ENCODE results near the gene SYNPO2.

The SYNPO2 gene

GRCh38 chr4:118888666-118889311, at the start of gene SYNPO2:
Gene SYNPO2, plus strand, starts transcription at chr4:118888854. Its CDS starts 183 bp downstream, at chr4:118889037.
- H3K4me3 ChIP-seq (ENCODE audit: low read depth, low read length), result peak within 1 kb of the TSS; percentile 58
- DNase-seq (ENCODE audit: low read depth), result peak; percentile 63
- in situ Hi-C loops (cut with HindIII; ENCODE audit: low sequenced_read_pairs), result no loop called here
- TF ChIP-seq CTCF (IDR thresholded peaks at IDR 0.05; ENCODE audit: low read depth, low read length, missing control alignments), result no peak

DNA sequence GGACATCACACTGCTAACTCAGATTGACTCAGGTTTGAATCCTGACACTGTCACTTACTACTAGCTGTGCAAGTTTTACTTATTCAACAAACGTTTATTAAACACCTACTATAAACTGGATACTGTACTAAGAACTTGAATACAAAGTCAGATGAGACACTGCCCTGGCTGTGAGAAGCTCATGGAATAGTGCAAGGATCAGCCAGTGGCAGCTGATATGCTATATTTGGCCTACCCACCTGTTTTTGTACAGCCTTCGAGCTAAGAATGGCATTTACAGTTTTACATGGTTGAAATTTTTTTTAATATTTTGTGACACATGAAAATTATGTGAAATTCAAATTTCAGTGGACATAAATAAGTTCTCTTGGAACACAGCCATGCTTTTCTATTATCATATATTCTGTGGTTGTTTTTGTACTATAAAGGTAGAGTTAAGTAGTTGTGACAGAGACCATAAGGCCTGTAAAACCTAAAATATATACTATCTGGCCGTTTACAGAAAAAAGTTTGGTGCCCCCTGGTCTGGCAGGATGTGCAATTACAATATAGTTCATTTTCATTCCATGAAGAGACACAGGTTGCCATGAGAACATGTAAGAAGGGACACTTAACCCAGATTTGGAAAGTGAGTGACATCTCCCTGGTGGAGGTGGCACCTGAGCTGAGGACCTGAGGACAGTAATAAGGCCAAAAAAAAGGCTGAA, 49.3 kb upstream of the SYNPO2 start:
- TF ChIP-seq CTCF (IDR thresholded peaks at IDR 0.05; ENCODE audit: low read depth, low read length, missing control alignments), result no peak
- in situ Hi-C loops (cut with HindIII; ENCODE audit: low sequenced_read_pairs), result no loop called here
- H3K4me3 ChIP-seq (ENCODE audit: low read depth, low read length), result no peak overlapping the region
- no peak for DNase-seq (ENCODE audit: low read depth)

DNA sequence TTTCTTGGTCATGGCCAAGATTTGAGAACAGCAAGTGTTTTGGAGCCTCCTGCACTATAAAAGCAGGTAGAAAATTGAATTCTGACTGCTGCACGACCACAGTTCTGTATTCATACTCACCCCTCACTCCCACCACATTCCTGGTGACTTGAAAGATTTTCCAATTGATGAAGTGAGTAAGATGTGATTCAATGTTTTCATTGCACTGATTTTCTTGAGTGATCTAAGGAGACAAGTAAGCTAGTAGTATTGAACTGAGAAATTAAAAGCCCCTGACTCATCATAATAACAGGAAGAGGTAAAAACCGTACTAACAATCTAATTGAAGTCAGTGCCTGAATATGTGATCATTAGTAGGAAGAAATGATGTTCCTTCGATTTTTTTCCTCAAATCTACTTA, 46.6 kb upstream of the SYNPO2 start:
- no peak for TF ChIP-seq CTCF (IDR thresholded peaks at IDR 0.05; ENCODE audit: low read depth, low read length, missing control alignments)
- in situ Hi-C loops (cut with HindIII; ENCODE audit: low sequenced_read_pairs), result no loop called here
- no peak overlapping the region for H3K4me3 ChIP-seq (ENCODE audit: low read depth, low read length)
- no peak for DNase-seq (ENCODE audit: low read depth)

DNA sequence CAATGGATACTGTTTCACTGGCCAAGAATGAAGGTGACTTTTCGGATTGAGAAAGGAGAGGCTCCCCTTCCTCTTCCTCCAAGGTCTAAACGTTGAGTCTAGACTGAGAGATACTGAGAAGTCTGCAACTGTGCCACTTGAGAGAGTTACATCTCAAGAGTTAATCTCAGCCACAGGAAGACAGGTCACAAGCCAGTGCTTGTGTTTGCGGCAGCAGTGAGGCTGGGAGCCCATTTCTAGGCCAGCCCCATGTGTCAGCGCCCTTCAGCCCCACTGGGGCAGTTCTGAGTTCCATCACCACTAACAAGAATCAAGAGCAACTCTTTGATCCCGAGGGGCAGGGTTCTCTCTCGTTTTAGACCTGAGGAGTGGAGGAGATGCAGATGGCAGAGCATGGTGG, 45.4 kb upstream of the SYNPO2 start:
- in situ Hi-C loops (cut with HindIII; ENCODE audit: low sequenced_read_pairs), result no loop called here
- no peak for DNase-seq (ENCODE audit: low read depth)
- no peak overlapping the region for H3K4me3 ChIP-seq (ENCODE audit: low read depth, low read length)
- TF ChIP-seq CTCF (IDR thresholded peaks at IDR 0.05; ENCODE audit: low read depth, low read length, missing control alignments), result no peak

DNA sequence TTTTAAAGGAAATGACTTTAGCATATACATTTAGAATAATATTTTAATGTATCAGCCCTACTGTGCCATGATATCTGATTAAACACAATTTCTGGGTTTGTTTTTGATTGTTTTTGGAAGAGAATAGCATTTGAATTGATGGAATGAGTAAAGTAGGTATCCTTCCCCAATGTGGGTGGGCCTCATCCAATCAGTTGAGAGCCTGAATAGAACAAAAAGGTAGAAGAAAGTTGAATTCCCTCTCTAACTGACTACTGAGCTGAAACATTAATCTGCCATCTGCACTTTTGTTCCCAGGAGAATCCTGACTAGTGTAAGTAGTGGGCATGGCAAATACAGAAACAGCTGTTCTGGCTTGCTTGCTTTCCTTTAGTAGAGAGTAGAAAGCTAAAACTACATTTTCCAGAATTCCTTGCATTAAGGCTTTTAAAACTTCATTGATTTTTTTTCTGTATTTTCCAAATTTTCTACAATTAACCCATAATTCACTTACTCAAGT, 43.1 kb upstream of the SYNPO2 start:
- no peak overlapping the region for H3K4me3 ChIP-seq (ENCODE audit: low read depth, low read length)
- no peak for TF ChIP-seq CTCF (IDR thresholded peaks at IDR 0.05; ENCODE audit: low read depth, low read length, missing control alignments)
- DNase-seq (ENCODE audit: low read depth), result no peak
- in situ Hi-C loops (cut with HindIII; ENCODE audit: low sequenced_read_pairs), result loop anchor here (5.0 kb wide), 1 partner anchor 62 kb away; no protein-coding TSS in a partner anchor

GRCh38 chr4:118846979-118847378, 41.7 kb upstream of the SYNPO2 start:
- no peak for DNase-seq (ENCODE audit: low read depth)
- H3K4me3 ChIP-seq (ENCODE audit: low read depth, low read length), result no peak overlapping the region
- no peak for TF ChIP-seq CTCF (IDR thresholded peaks at IDR 0.05; ENCODE audit: low read depth, low read length, missing control alignments)
- in situ Hi-C loops (cut with HindIII; ENCODE audit: low sequenced_read_pairs), result loop anchor here (5.0 kb wide), 1 partner anchor 60 kb away; no protein-coding TSS in a partner anchor
